Right atrium auricular region (tissue), 2 donors: ENCODE measurements around the gene FZD10. TPM values are rescaled to one million over a fixed set of nuclear protein-coding genes. Genes with fewer than 3 reads are reported as not detected.

Experiments
- DNase-seq: peaks from one replicate; pipeline ENCODE4 v3.0.0-alpha.2; 2019; ENCODE audit warnings: low spot score
- H3K27ac ChIP-seq, 2 donors: fragments of 200-600 bp; sonication (generic); 1 replicate in 1 of 2; 2 replicates in 1 of 2; pipeline ENCODE4 v1.5.1; 2016 to 2019
- H3K27me3 ChIP-seq, 2 donors: fragments of 200-600 bp; sonication (generic); one replicate each; pipeline versions ENCODE4 v1.5.1 to v1.6.0; 2017 to 2019
- H3K36me3 ChIP-seq: fragments of 200-600 bp; sonication (generic); one replicate; pipeline ENCODE4 v1.5.1; 2016
- H3K4me1 ChIP-seq, 2 donors: fragments of 200-600 bp; sonication (generic); one replicate each; pipeline versions ENCODE4 v1.5.1 to v1.6.0; 2017 to 2019
- H3K4me3 ChIP-seq, 2 donors: fragments of 200-600 bp; sonication (generic); 1 replicate in 1 of 2; 2 replicates in 1 of 2; pipeline ENCODE4 v1.5.1; 2017 to 2019; ENCODE audit warnings: mild to moderate bottlenecking in 1 of 2, moderate library complexity in 1 of 2
- H3K9me3 ChIP-seq, 2 donors: fragments of 200-600 bp; sonication (generic); one replicate each; pipeline ENCODE4 v1.5.1; 2019
- total RNA-seq, 2 donors: library from RNA; depleted of rRNA; stranded (reverse); fragments of >200 nt; gene quantifications; one replicate each; pipeline ENCODE4 v1.1.0, GENCODE V29; 2016
- TF ChIP-seq, protein P1 (sequence below), 2 donors: fragments of 200-600 bp; sonication (generic); IDR thresholded peaks; one replicate each; pipeline ENCODE4 v1.5.1; 2019; ENCODE audit warnings: antibody characterized with exemption in 2 of 2

FZD10 gene
- total RNA-seq, 2 donors from 2014 or later: 0.19 to 0.28 TPM

GRCh38 chr12:130195369-130195768, 33.1 kb downstream of the FZD10 start:
- TF ChIP-seq, protein P1, sequence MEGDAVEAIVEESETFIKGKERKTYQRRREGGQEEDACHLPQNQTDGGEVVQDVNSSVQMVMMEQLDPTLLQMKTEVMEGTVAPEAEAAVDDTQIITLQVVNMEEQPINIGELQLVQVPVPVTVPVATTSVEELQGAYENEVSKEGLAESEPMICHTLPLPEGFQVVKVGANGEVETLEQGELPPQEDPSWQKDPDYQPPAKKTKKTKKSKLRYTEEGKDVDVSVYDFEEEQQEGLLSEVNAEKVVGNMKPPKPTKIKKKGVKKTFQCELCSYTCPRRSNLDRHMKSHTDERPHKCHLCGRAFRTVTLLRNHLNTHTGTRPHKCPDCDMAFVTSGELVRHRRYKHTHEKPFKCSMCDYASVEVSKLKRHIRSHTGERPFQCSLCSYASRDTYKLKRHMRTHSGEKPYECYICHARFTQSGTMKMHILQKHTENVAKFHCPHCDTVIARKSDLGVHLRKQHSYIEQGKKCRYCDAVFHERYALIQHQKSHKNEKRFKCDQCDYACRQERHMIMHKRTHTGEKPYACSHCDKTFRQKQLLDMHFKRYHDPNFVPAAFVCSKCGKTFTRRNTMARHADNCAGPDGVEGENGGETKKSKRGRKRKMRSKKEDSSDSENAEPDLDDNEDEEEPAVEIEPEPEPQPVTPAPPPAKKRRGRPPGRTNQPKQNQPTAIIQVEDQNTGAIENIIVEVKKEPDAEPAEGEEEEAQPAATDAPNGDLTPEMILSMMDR (IDR thresholded peaks at IDR 0.05): no peak
- H3K4me1 ChIP-seq: no peaks in the 10 kb centered on the region
- H3K4me3 ChIP-seq: no peak overlapping the region
- H3K27ac ChIP-seq: no peak overlapping the region
- DNase-seq: no peak
- H3K36me3 ChIP-seq: no peaks in the 10 kb centered on the region
- no peaks in the 10 kb centered on the region for H3K27me3 ChIP-seq
- no peaks in the 10 kb centered on the region for H3K9me3 ChIP-seq

DNA sequence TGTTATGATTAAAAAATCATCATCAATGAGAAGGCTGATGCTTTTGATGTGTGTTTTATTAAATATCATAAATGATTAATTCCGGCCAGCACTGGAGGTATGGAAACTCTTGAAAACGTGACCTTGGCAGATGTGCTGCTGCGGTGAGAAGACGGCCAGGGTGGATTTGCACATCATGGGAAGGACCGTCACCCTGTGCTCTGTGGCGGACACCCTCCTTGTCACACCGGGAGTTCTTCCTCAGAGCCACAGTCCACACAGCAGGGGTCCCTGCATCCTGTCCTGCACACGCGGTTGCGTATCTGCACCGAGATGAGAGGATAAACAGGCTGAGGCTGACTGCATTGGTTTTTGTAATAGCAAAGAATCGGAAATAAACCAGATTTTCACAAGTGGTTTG, 33.5 kb downstream of the FZD10 start:
- TF ChIP-seq, protein P1 (IDR thresholded peaks at IDR 0.05): no peak
- no peaks in the 10 kb centered on the region for H3K27me3 ChIP-seq

DNA sequence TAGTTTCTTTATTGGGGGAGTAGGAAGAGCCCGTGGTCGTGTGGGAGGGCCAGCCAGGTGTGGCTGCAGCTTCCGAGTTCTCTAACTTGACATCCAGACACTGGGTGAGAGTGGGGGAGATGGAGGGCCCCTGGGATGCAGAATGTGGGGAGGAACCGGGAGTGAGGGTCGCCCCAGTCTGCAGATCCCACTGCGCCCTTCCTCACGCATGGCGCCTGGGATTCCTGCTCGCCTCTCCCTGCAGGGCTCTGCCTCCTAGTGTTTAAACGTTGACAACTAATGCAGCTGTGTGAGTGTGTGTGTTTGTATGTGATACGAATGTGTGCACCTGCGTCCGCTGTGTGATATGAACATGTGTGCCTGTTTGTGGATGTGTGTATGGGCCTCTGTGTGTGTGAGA, 34.6 kb downstream of the FZD10 start:
- Histone ChIP-seq H3K4me1 (no peaks in the 10 kb centered on the region), H3K36me3 (no peaks in the 10 kb centered on the region), H3K4me3 (no peak overlapping the region), H3K27ac (no peak overlapping the region), H3K27me3 (no peaks in the 10 kb centered on the region), H3K9me3 (no peaks in the 10 kb centered on the region)
- TF ChIP-seq, protein P1 (IDR thresholded peaks at IDR 0.05): no peak
- no peak for DNase-seq

More for the DNA sequence above, 33.5 kb downstream of the FZD10 start:
- H3K36me3 ChIP-seq: no peaks in the 10 kb centered on the region
- H3K27ac ChIP-seq: no peak overlapping the region
- DNase-seq: peak; percentile 40
- no peaks in the 10 kb centered on the region for H3K4me1 ChIP-seq
- H3K9me3 ChIP-seq: no peaks in the 10 kb centered on the region
- no peak overlapping the region for H3K4me3 ChIP-seq

GRCh38 chr12:130198026-130198662, 35.9 kb downstream of the FZD10 start:
- Histone ChIP-seq H3K27me3 (no peaks in the 10 kb centered on the region), H3K27ac (no peak overlapping the region), H3K4me3 (no peak overlapping the region), H3K36me3 (no peaks in the 10 kb centered on the region), H3K4me1 (no peaks in the 10 kb centered on the region), H3K9me3 (no peaks in the 10 kb centered on the region)
- no peak for DNase-seq
- TF ChIP-seq, protein P1 (IDR thresholded peaks at IDR 0.05): no peak

DNA sequence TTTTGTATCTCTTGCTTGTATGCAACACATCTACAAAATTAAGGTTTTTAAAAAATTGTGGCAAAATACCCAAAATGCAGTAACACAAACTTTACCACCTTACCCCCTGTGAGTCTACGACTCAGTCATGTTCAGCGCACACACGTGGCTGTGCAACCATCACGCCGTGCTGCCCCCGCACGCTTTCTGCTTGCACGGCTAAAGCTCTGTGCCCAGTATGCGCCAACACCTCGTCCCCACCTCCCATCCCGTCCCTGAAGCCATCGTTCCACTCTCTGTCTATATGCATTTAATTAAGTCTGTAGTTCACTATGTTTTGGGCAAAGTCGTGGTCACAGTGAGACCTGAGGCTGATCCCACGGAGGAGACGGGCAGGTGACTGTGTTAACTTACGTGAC, 36.4 kb downstream of the FZD10 start:
- Histone ChIP-seq H3K4me1 (no peaks in the 10 kb centered on the region), H3K9me3 (no peaks in the 10 kb centered on the region), H3K4me3 (no peak overlapping the region), H3K36me3 (no peaks in the 10 kb centered on the region), H3K27me3 (no peaks in the 10 kb centered on the region), H3K27ac (no peak overlapping the region)
- DNase-seq: no peak
- TF ChIP-seq, protein P1 (IDR thresholded peaks at IDR 0.05): no peak
